ENCODE data around the gene DDX42.
"Not testable (repeated sequence)": the region's sequence is repeated elsewhere in the genome, so short reads cannot be mapped to it uniquely, and the experiment has no call there.

The DDX42 gene

GRCh38 chr17:63850401-63850800 is 76.4 kb downstream of the DDX42 start:
- no peaks in the 10 kb centered on the region for H3K27me3 Mint-ChIP-seq
- ATAC-seq (no peak), DNase-seq (no peak)
- H3K9me3 Mint-ChIP-seq: peaks cover 9 to 11% of the 10 kb centered on the region in 2 donors
- no peak overlapping the region for H3K27ac Mint-ChIP-seq
- H3K4me3 Mint-ChIP-seq: no peak overlapping the region
- peaks cover 16% of the 10 kb centered on the region for H3K4me1 Mint-ChIP-seq

- DNase-seq: no peak
- H3K27me3 Mint-ChIP-seq: no peaks in the 10 kb centered on the region
- no peak overlapping the region for H3K4me3 Mint-ChIP-seq
- no peak overlapping the region for H3K27ac Mint-ChIP-seq
- H3K9me3 Mint-ChIP-seq: peaks cover 2 to 6% of the 10 kb centered on the region in 2 donors
- ATAC-seq: no peak
- peaks cover 10% of the 10 kb centered on the region for H3K4me1 Mint-ChIP-seq
Measured at GRCh38 chr17:63853260-63853659, 79.3 kb downstream of the DDX42 start.

- H3K4me1 Mint-ChIP-seq: no peaks in the 10 kb centered on the region
- H3K27me3 Mint-ChIP-seq: peaks cover 8% of the 10 kb centered on the region
- no peak overlapping the region for H3K27ac Mint-ChIP-seq
- no peak for DNase-seq
- H3K4me3 Mint-ChIP-seq: no peak overlapping the region
- H3K9me3 Mint-ChIP-seq: no peaks in the 10 kb centered on the region
- no peak for ATAC-seq
Measured at GRCh38 chr17:63854709-63855108, 80.7 kb downstream of the DDX42 start.

GRCh38 chr17:63855185-63855584 is 81.2 kb downstream of the DDX42 start:
- peaks cover 12% of the 10 kb centered on the region for H3K27me3 Mint-ChIP-seq
- ATAC-seq: no peak
- no peak overlapping the region for H3K27ac Mint-ChIP-seq
- no peak overlapping the region for H3K4me3 Mint-ChIP-seq
- no peaks in the 10 kb centered on the region for H3K4me1 Mint-ChIP-seq
- DNase-seq: no peak
- no peaks in the 10 kb centered on the region for H3K9me3 Mint-ChIP-seq

GRCh38 chr17:63856425-63856824 is 82.5 kb downstream of the DDX42 start:
- ATAC-seq, H3K4me1 Mint-ChIP-seq, H3K4me3 Mint-ChIP-seq, DNase-seq, H3K9me3 Mint-ChIP-seq, H3K27ac Mint-ChIP-seq: not testable (repeated sequence)
- H3K27me3 Mint-ChIP-seq: peaks cover 15% of the 10 kb centered on the region

- Mint-ChIP-seq H3K27me3 (peaks cover 15% of the 10 kb centered on the region), H3K4me3 (no peak overlapping the region), H3K4me1 (no peaks in the 10 kb centered on the region), H3K27ac (no peak overlapping the region), H3K9me3 (no peaks in the 10 kb centered on the region)
- ATAC-seq (no peak), DNase-seq (no peak)
Measured at GRCh38 chr17:63859257-63859656, 85.3 kb downstream of the DDX42 start.

- not testable (repeated sequence) for H3K9me3 Mint-ChIP-seq, ATAC-seq, H3K4me1 Mint-ChIP-seq
Measured at GRCh38 chr17:63866625-63867024, 92.7 kb downstream of the DDX42 start.

More at GRCh38 chr17:63866625-63867024, 92.7 kb downstream of the DDX42 start:
- DNase-seq, H3K27ac Mint-ChIP-seq, H3K27me3 Mint-ChIP-seq, H3K4me3 Mint-ChIP-seq: not testable (repeated sequence)

Data from stimulated activated naive CD8-positive, alpha-beta T cell treated with anti-CD3 and anti-CD28 coated beads, Interleukin-15, amount 100 ng/mL, for 72 hours (primary cell).